GM18870 (cell line): ENCODE data around the gene SPATA3.
"Not testable (repeated sequence)": the region's sequence is repeated elsewhere in the genome, so short reads cannot be mapped to it uniquely, and the experiment has no call there.

Source experiments
- ATAC-seq: cut with Tn5 transposase; IDR thresholded peaks from one replicate; pipeline ENCODE4 v1.9.1; 2021; ENCODE audit warnings: moderate library complexity; ENCODE audit not compliant: unreplicated experiment

SPATA3 gene

GRCh38 chr2:230968314-230968713 is 27.6 kb upstream of the SPATA3 start:
- ATAC-seq: not testable (repeated sequence)

- ATAC-seq: no peak
Measured at GRCh38 chr2:230968921-230969658, 26.8 kb upstream of the SPATA3 start.

GRCh38 chr2:230969659-230970015 is 26.3 kb upstream of the SPATA3 start:
- ATAC-seq: no peak

GRCh38 chr2:230972046-230972445 is 23.9 kb upstream of the SPATA3 start:
- ATAC-seq: no peak

- peak; percentile 84 for ATAC-seq
Measured at GRCh38 chr2:230974096-230974913, 21.6 kb upstream of the SPATA3 start.

- no peak for ATAC-seq
Measured at GRCh38 chr2:230975927-230976326, 20.0 kb upstream of the SPATA3 start.

GRCh38 chr2:230976671-230977171 is 19.2 kb upstream of the SPATA3 start:
- no peak for ATAC-seq

GRCh38 chr2:230980468-230980867 is 15.5 kb upstream of the SPATA3 start:
- no peak for ATAC-seq

GRCh38 chr2:230981704-230982103 is 14.2 kb upstream of the SPATA3 start:
- no peak for ATAC-seq

GRCh38 chr2:230982126-230982525 is 13.8 kb upstream of the SPATA3 start:
- ATAC-seq: no peak

- ATAC-seq: no peak
Measured at GRCh38 chr2:230982528-230982927, 13.4 kb upstream of the SPATA3 start.

- no peak for ATAC-seq
Measured at GRCh38 chr2:230983566-230983965, 12.4 kb upstream of the SPATA3 start.

GRCh38 chr2:230984393-230985220 is 11.3 kb upstream of the SPATA3 start:
- peak; percentile 79 for ATAC-seq

GRCh38 chr2:230985519-230986231 is 10.2 kb upstream of the SPATA3 start:
- ATAC-seq: no peak

GRCh38 chr2:230986520-230987136 is 9.3 kb upstream of the SPATA3 start:
- no peak for ATAC-seq

GRCh38 chr2:230987137-230988020 is 8.5 kb upstream of the SPATA3 start:
- ATAC-seq: no peak

- no peak for ATAC-seq
Measured at GRCh38 chr2:230989731-230990130, 6.2 kb upstream of the SPATA3 start.

GRCh38 chr2:230990131-230990898 is 5.6 kb upstream of the SPATA3 start:
- no peak for ATAC-seq

- no peak for ATAC-seq
Measured at GRCh38 chr2:230990899-230991150, 5.1 kb upstream of the SPATA3 start.
